T-helper 9 cell (primary cell): ENCODE results near the gene SEMA4C.
A peak's percentile ranks its signal among the peaks of the same experiment; 100 is the strongest.

Experiments used
- DNase-seq: peaks from one replicate; pipeline ENCODE4 v3.0.0-alpha.2; 2020
- total RNA-seq, 2 donors: gene quantifications; one replicate each; lab custom pipeline; 2026; lab: John Stamatoyannopoulos, UW

SEMA4C gene
- 87.8 to 115 reads per million in 2 donors for total RNA-seq

GRCh38 chr2:96869822-96870625, at the start of gene SEMA4C:
Gene SEMA4C (minus strand): TSS chr2:96870080. CDS start chr2:96867886, 2,194 bp downstream.
- peak; percentile 64 for DNase-seq

DNA sequence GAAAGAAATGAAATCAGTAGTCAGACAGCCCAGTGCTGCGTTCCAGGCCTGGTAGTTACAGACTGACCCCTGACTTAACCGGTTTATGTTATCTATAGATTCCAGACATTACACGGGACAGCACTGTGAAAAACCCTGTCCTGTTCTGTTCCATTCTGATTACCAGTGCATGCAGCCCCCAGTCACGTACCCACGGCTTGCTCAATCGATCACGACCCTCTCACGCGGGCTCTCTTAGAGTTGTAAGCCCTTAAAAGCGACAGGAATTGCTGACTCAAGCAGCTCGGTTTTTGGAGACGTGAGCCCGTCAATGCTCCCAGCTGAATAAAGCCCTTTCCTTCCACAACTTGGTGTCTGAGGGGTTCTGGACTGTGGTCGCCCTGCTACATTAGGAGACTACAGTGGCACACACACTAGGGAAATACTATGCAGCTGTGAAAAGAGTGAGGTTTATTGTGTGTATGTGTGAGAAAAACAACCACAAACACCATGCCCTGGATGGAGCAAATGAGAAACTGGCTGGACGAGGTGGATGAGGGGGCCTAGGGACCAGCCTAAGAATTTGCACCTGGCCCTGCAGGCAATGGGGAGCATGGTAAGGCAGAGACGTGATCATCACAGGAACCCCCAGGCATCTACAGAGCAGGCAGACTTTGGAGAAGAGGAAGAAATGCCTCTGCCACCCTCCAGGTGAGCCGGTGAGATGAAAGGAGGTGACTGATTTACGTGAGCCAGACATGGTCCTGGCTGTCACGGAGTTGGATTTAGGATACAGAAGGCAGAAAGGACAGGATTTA, 49.1 kb upstream of the SEMA4C start:
- no peak for DNase-seq

DNA sequence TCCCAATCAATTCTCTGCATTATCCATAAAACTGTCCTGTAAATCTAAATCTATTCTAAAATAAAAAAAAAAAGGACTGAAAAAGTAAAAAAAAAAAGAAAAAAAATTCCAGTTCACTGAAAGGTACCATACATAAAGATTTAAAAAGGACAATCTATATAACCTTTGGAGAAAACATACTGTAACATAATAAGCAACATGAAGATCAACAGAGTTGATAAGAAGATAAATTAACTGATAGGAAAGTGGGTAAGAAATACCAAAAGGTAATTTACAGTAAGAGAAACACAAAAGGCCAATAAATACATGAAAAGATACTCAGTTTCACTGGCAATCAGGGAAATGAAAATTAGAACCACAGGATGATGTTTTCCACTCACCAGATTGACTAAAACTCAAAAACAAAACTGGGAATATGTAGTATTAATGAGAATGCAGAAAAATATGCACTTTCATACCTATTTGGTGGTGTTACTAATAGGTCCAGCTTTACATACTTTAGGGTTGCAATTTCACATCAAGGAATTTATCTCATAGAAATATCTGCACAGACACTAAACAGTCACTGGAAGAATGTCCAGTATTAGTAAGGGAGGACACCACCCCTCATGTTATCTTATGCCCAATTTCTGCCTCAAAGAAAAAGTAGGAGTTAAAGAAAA, 48.3 kb upstream of the SEMA4C start:
- no peak for DNase-seq

DNA sequence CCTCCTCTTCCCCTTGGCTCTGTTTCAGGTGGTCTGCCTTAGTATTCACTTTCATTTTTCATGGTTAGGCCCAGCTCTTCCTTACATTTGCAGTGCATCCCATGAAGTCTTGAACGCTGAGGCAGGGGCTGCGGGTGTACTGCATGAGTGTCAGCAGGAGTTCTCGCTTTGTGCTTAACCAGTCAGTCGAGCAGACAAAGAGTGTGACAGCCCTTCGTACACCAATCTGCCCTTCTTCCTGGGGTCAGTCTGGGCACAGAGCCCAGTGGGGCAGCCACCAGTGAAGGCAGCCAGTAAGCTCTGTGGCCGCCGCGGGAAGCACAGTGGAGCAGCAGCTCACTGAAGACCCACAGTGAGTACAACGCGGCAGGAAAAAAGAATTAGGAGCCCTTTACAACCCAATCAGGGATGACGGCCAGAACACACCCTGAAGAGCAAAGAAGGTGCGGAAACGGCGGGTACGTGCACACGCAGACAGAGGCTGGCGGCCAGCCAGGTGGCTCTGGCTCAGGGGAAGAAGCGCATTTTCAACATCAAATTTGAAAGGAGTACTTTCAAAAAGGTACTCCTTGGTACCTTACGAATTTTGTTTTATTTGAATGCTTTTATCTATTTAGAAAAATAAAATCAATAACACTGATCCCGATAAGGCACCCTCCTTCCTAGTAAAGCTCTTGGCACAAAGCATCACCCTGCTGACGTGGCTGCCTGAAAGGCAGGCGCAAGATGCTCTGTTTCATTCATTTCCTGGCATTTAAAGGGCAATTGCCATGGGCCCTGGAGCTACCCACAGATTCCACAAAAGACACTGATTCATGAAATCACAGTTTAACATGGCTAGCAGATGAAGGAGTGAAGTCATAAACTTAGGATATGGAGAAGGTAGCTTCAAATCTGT, 47.0 kb upstream of the SEMA4C start:
- no peak for DNase-seq

- no peak for DNase-seq
Measured at GRCh38 chr2:96916156-96916630, 46.3 kb upstream of the SEMA4C start.

GRCh38 chr2:96914332-96914731, 44.5 kb upstream of the SEMA4C start:
- no peak for DNase-seq

GRCh38 chr2:96913398-96914202, 43.7 kb upstream of the SEMA4C start:
- DNase-seq = peak; percentile 33

GRCh38 chr2:96913117-96913397, 43.2 kb upstream of the SEMA4C start:
- no peak for DNase-seq

DNA sequence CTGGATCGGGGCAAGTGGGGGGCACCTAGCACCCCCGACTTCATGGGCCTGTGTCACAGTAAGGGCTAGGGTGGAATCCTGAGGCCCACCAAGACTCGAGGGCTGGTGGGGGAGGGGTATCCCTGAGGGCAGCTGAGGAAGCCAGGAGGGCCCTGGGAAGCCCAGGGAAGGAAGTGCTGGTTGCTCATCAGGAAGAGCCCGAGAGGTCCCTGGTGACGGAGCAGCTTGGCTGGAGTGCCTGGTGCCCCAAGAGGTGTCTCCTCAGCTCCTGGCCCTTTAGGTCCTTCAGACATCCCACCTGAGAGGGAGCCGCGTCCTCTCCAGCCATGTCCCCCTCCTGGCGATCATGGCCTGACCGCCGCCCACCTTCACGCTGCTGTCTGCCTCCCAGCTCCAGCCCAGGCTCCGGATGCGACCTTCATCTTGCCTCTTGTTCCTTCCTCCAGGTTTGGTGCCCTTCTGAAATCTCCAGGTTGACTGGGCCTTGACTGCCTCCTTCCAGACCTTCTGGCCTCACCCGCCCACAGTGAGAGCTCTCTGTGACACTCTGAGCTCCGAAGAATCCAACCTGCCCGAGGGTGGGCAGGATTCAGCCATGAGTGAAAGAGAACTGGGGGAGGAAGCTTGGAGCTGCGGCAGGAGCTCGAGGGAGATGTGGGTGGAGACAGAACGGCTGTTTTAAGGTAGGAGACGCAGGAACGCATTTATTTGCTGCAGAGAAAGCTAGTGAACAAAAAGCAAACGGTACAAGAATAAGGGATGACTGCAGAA, 42.7 kb upstream of the SEMA4C start:
- no peak for DNase-seq

DNA sequence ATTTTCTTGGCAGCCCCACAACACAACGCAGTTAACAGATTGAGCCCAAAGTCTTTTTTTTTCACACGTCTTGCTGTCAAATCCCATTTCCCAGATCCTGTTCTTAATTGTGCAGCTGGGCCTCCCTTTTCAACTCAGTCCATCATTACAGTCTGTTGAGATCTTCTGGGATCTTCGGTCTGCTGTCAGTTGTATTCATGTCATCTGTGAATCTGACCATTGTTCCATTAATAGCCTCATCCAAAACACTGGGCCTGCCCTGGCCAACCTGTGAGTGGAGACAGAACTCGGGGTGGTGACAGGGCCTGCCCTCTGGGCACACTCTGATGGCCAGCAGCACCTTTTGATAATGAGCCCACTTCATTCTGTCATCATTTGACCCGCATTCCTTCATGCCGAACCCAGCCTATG, 39.7 kb upstream of the SEMA4C start:
- DNase-seq = no peak

DNA sequence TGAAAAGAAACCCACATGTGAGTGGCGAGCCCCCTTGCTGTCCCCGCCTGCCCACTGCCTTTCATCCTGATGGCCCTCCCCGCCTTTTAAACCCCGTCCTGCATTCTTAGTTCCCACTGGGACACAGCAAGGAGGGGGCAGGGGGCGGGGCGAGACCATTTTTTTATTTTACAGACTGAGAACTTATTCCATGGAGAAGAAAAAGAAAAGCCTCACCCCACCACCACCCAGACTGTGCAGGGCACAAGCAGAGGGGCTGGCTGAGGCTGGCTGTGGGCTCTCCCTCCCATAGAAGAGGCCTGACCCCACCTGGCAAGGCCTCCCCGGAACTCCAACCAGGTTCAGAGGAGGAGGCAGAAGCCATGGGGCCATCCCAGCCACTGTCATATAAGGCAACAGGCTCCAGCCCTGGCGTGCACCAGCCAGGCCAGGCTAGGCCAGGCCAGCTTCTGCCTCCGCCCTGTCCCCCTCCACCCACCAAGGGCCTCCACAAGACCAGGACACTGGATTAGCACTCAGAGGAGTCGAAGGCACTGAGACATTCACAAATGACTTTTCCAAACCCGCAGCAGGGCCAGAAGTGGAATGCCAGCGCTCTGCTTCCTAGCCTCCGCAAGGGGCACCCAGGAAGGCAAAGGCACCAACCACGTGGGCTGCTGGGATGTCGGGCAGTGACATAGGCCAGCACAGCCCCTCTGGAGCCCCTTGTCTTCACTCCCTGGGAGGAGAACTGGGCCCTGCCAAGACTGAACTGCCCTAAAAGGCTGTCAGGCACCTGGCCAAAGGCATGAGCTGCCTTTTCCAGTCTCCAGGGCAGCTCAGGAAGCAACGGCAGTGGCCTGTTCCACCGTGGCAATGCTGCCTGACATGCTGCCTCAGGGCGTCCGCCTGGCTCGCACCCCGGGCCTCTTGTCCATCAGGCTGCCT, 37.5 kb upstream of the SEMA4C start:
- no peak for DNase-seq

GRCh38 chr2:96906729-96907114, 36.8 kb upstream of the SEMA4C start:
- no peak for DNase-seq

- no peak for DNase-seq
Measured at GRCh38 chr2:96903815-96904214, 33.9 kb upstream of the SEMA4C start.

DNA sequence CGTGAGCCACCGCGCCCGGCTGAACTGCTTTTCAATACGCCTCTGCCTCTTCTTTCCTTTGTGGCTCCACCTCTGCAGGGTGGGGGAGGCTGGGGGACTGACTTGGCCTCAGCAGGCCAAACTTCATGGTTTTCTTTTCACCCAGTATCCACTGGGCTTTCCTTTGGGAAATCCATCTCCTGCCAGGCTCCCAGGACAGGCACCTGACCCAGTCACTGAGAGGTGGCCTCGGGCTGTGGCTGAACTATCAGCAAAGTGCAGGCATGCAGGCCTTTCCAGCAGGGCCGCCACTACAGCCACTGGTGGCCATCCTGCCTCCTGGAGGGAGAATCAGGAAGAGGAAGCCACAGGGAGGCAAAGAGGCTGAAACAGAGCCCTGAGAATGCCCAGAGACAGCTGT, 33.4 kb upstream of the SEMA4C start:
- DNase-seq = no peak

DNA sequence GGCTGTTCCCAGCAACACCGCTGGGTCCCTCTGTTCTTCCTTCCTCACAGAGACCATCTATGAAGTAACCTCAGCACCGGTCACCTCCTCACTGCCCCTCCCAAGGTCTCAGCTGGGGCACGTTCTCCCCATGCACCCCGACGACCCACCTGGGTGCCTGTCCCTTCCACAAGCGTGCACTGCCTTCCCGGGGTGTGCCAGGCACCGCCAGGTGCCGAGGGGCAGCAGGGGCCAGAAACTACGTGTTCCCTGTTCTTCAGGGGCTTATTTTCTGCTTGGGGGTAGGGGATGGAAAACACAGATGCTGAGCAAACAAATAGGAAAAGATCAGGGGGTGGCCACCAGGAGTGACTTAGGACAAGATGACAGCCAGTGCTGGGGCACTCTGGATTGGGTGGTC, 30.4 kb upstream of the SEMA4C start:
- no peak for DNase-seq

DNA sequence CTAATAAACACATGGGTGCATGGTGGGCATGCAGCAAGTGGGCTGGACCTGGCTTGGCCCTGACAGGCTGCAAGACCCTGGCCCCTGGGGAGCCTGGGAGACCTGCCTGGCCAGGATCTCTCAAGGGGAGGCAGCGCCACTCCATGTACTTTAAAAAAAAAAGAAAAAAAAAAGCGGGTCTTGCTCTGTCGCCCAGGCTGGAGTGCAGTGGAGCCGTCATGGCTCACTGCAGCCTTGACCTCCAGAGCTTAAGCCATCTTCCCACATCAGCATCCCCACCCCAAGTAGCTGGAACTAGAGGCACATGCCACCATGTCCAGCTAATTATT, 29.5 kb upstream of the SEMA4C start:
- DNase-seq = no peak

DNA sequence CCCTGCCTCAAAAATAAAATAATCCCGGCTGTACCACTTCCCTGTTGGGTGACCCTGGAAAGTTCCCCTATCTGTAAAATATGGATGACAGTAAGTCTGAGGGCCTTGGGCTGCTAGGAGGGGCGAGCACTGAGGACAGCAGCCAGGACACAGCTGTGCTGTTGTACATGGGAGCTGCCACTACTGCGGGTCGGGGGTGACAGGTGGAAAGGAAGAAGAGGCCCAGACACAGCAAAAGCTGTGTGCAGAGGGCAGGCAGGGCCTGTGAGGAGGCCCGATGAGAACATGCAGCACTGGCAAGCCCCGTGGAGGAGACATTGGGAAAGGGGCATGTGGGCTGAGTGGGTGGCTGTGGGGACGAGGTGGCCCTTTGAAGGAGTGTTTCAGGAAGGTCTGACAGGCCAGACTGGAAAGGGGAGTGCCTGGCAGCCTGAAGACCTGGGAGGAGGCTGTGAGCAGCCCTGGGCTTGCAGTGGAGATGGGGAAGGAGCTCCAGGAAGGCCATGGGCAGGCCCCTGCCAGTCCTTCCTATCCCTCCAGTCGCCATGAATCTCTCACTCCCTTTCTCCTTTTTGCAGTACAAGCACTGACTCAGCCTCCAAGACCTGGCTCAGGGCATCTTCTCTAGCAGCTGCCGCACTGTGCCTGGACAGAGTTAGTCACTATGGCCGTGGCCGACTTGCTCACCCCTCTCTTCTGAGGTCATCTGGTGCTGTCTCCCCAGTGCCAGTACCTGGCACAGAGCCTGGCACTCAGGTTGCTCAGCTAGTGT, 28.9 kb upstream of the SEMA4C start:
- no peak for DNase-seq

- DNase-seq = no peak
Measured at GRCh38 chr2:96898135-96898505, 28.2 kb upstream of the SEMA4C start.

DNA sequence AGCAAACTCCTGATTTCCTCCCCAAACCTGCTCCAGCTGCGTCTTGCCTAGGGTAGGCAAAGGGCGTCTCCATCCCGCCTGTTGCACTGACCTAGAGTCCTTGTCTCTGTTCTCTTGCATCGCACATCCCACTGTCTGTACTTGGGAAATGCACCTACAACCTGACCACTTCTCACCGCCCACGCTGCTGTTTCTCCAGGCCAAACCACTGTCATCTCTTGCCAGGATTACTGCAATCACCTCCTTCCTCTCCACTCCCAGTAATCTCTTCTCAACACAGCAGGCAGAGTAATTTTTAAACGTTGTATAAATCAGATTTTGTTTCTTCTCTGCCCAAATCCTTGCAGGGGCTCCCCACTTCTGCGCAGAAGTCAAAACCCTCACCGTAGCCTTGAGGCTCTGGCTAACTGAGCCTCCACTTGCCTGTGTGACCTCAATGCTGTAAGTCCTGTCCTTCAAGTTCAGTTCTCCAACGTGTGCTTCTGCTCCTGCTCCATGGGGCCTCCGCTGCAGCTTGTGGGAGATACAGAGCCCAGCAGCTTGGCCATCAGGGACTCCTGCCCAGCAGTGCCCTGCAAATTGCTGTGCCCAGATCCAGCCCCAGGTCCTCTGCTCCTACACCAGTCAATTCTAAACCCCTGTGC, 27.7 kb upstream of the SEMA4C start:
- DNase-seq = no peak
